Effector CD4-positive, alpha-beta T cell (primary cell): ENCODE measurements around the gene CLEC3B.

Experiments used
- DNase-seq: peaks from one replicate; pipeline ENCODE4 v3.0.0-alpha.2; 2020

CLEC3B gene

GRCh38 chr3:45003859-45004258, 22.2 kb upstream of the CLEC3B start:
- no peak for DNase-seq

DNA sequence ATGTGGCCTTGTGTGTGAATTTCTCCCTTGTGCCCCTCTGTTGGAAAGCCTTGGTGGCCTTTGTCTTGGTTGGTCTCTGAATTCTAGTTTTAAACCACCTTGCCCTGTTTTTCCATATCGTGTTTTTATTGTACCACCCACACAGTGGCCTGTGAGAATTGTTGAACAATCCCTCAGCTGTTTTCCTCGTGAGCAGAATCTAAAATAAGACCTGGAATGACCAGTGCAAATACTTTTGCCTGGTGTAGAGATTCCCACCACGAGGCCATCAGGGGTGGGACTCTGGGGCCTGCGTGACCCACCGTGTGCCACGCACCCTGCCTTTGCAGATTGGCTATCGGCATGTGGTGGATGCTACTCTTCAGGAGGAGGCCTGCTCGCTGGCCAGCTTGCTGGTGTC, 19.0 kb upstream of the CLEC3B start:
- no peak for DNase-seq

- DNase-seq: no peak
Observed at GRCh38 chr3:45008117-45008516, 18.0 kb upstream of the CLEC3B start.

GRCh38 chr3:45009868-45010267, 16.2 kb upstream of the CLEC3B start:
- DNase-seq: no peak

- DNase-seq: no peak
Observed at GRCh38 chr3:45010811-45011333, 15.2 kb upstream of the CLEC3B start.

GRCh38 chr3:45011756-45012508, 14.2 kb upstream of the CLEC3B start:
- no peak for DNase-seq

DNA sequence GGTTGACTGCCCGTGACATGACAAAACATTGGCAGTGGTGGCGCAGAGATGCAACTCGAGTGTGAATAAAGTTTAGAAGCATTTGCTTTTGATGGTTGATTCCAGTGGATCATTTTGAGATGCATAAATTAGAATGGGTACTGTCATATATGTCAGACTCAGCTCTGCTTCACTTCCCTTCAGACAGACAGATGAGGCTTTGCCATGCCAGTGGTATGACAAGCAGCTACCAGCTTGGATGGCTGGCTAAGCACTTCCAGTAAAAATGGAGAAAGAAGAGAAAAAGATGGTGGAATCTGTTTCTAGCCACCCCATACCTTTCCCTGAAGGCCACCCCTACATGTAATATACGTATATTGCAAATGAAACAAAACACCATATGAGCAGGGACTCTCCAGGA, 13.5 kb upstream of the CLEC3B start:
- DNase-seq: no peak

- DNase-seq: no peak
Observed at GRCh38 chr3:45016916-45017315, 9.2 kb upstream of the CLEC3B start.

DNA sequence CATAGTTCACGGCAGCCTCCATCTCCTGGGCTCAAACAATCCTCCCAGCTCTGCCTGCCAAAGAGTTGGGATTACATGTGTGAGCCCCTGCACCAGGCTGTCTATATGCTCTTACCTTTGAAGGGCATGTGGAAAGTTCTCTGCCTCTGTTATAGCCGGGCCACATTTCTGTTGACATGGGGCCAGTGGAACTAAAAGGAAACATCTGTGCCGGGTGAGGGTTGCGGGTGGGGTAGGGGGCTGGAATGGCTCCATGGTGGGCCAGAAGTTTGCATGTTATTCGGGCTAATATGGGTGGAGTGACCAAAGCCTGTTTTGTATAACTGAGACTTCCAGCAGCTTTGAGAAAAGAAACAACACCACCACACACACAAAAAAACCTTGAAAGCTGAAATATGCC, 8.3 kb upstream of the CLEC3B start:
- no peak for DNase-seq

GRCh38 chr3:45020534-45020933, 5.6 kb upstream of the CLEC3B start:
- DNase-seq: no peak

DNA sequence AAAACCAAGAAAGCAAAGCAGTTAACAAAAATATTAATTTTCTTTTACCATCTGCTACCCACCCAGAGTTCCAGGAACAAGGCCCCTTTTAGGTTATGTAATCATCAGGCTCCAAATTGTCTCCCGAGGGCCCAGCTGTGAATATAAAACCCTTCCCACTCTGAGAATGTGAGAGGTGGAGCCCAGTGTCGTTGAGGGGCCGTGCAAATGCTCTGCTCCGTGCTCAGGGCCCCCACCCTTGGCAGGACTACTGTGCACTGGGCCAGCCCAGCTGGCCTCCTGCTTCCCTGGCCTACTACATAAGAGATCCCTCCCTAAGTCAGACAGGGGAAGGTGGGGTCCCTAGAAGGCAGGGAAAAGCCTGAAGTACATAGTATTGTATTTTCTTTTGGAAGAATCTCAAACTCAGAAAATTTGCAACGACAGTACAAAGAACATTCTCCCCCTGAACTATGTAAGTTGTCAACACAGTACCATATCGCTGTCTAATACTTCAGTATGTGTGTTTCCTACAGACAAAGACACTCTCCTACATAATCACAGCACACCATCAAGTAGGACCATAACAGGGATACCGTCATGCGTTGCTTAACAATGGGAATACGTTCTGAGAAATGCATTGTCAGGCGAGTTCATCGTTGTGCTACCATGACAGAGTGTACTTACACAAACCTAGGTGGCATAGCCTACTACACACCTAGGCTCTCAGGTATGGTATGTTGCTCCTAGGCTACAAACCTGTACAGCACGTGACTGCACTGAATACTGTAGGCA, 4.4 kb upstream of the CLEC3B start:
- DNase-seq: no peak

- DNase-seq: no peak
Observed at GRCh38 chr3:45023675-45024074, 2.4 kb upstream of the CLEC3B start.

DNA sequence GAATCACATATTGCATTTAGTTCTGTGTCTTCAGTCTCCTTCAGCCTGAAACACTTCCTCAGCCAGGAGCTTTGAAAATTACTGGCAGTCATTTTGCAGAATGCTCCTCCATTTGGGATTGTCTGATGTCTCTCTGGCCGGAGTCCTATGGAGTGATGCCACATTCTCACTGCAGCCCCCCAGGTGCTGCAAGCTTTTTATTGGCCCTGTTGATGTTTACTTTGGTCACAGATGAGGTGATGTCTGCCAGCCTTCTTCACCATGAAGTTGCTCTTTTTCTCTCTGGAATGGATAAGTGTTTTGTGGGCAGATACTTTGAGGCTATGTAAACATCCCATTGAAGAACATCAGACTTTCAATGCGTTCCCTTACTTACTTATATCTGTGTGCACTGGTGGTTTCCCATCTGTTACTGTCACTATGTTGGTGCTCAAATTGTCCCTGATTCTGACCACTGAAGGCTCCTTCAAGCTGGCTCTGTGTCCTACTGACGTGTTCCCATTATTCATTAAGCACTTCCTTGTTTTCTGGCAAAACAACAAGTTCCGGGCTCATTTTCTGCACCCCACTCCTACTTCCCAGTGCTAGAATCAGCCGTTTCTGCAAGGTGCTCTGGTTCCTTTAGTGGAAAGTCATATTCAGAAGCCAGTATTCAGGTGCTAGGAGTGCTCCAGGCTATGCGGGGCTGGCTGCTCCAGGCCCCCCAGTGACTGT, 1.4 kb upstream of the CLEC3B start:
- DNase-seq: no peak

- DNase-seq: no peak
Observed at GRCh38 chr3:45026957-45027356, 854 bp downstream of the CLEC3B start.

GRCh38 chr3:45027441-45027840, 1.3 kb downstream of the CLEC3B start:
- no peak for DNase-seq

- DNase-seq: no peak
Observed at GRCh38 chr3:45029216-45029615, 3.1 kb downstream of the CLEC3B start.

DNA sequence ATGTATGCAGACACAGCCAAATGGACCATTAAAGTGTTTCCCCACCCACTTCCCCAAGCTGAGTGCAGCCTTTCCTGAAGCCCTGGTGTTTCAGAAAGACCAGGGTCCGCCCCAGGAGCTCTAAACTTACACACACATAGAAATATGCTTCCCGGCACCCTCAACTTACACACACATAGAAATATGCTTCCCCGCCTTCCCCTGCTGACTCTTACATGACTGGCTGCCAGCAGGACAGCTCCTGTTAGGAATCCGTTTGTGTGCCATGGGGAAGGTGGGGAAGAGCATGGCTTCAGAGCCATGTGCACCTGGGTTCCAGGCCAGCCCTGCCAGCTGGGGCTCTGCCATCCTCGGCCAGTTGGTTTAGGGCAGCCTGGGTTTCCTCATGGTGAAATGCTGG, 3.6 kb downstream of the CLEC3B start:
- DNase-seq: no peak

- no peak for DNase-seq
Observed at GRCh38 chr3:45031531-45031930, 5.4 kb downstream of the CLEC3B start.

GRCh38 chr3:45032113-45032512, 6.0 kb downstream of the CLEC3B start:
- DNase-seq: no peak

DNA sequence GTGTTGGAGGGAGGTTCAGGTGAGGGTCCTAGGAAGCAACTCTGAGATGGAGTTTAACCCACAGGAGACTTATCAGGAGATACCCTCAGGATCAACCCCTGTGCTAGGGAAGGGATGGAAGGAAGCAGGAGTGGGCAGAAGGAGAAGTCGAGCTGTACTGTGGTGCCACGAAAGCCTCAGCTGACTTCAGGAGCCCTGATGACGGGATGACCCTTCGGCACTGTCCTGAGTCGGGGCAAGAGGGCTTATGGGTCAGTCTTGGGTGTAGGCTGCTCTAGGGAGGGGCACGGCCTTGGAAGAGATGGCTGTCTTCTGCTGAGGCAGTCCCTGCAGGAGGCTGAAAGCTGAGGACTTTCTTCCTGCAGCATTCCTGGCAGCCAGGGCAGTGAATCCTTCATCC, 7.7 kb downstream of the CLEC3B start:
- DNase-seq: no peak

- no peak for DNase-seq
Observed at GRCh38 chr3:45034612-45035252, 8.6 kb downstream of the CLEC3B start.

- DNase-seq: no peak
Observed at GRCh38 chr3:45035441-45036301, 9.6 kb downstream of the CLEC3B start.
